ENCODE data around the gene BMPR1A. TPM values are rescaled to one million over a fixed set of nuclear protein-coding genes. Genes with fewer than 3 reads are reported as not detected.
"Not testable (repeated sequence)": the region's sequence is repeated elsewhere in the genome, so short reads cannot be mapped to it uniquely, and the experiment has no call there.

BMPR1A gene
- total and polyA plus RNA-seq, 4 donors, result 38.1 to 84.0 (median 63.4) TPM

DNA sequence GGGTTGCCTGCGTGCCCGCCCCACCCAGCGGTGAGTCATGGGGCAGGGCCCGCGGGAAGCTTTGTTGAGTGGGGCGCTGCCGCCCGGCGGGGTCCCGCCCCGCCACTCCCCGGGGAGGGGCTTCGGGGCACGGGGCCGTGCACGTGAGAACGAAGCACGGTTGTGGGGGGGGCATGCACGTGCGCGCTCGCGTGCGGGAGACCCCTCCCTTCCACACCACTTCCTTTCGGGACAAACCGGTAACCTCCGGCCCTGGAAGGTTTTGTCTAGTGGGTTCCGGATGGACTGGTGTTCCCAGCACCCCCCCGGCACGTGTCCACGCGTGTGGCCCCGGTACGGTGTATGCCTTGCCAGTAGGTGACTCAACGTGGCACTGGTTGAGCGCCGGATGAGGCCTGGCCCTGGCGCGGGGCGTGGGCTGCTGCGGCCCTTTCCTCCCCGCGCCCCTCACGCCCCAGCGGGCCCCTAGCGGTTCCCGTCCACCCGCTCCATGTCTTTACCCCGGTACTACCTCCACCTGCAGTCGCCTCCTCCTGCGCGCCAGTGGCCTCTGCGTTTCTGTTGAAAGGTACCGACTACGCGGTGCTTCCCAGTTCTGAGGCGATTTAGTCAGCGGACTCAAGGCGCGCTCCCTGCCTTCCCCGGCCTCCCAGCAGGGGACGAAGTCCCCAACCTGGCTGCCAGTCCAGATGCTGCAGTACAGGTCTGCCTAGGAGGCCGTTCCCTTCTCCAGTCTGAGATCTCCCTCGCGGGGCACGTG, 215.0 kb downstream of the BMPR1A start:
- Histone ChIP-seq H3K4me1 (ENCODE audit: control insufficient read depth, insufficient read depth, low read length) (peaks cover 57% of the 10 kb centered on the region), H3K36me3 (ENCODE audit: control insufficient read depth, insufficient read depth, low read length) (no peaks in the 10 kb centered on the region), H3K27me3 (ENCODE audit: control insufficient read depth, insufficient read depth, low read length) (peaks cover 22% of the 10 kb centered on the region), H3K4me3 (ENCODE audit: low read depth, low read length) (peak overlapping the region; percentile 61), H3K27ac (ENCODE audit: low read depth, low read length) (peak overlapping the region; percentile 59), H3K9me3 (ENCODE audit: control insufficient read depth, insufficient read depth, low read length) (no peaks in the 10 kb centered on the region)
- 6% methylated on average over 51 of the region's 66 CpGs for WGBS (ENCODE audit: insufficient coverage)
- DNase-seq (ENCODE audit: low read depth in 4 of 6, low spot score in 6 of 6), result peak in 2 of 6 donors; percentile 74 to 89

DNA sequence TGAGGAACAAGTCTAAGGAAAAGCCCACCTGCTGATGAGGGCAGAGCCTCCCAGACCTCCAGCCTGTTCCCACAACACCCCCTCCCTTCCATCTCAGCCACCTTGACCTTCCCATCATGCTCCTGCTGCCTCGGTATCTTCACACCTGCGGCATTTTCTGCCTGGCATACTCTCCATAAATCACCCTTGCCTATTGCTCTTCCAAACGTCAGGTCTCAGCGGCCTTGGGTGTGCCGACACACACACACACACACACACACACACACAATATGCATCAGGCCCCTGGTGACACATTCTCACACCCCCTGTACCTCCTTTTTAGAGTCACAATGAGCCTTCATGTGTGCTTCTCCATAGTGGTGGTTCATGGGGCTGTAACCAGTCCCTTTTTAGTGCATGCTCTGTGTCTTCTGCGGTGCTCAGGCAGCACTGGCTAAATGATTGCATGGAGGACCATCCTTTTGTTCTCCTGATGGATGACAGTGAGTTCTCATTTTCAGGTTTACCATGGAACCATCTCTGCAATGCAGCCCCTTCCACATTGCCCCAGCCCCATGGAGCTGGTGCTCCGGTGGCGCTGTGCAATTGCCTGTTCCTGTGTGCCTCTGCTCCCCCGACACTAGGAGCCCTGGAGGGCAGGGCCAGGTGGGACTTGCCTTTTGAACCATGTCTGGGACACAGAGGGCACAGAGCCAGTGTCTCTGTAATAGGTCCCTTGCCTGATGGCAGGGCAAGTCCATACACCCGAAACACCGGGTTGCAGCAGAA, 216.4 kb downstream of the BMPR1A start:
- WGBS (ENCODE audit: insufficient coverage), result 89% methylated on average over 9 of the region's 11 CpGs
- Histone ChIP-seq H3K4me3 (ENCODE audit: low read depth, low read length) (no peak overlapping the region), H3K27ac (ENCODE audit: low read depth, low read length) (no peak overlapping the region), H3K27me3 (ENCODE audit: control insufficient read depth, insufficient read depth, low read length) (peaks cover 18% of the 10 kb centered on the region), H3K9me3 (ENCODE audit: control insufficient read depth, insufficient read depth, low read length) (no peaks in the 10 kb centered on the region), H3K36me3 (ENCODE audit: control insufficient read depth, insufficient read depth, low read length) (no peaks in the 10 kb centered on the region), H3K4me1 (ENCODE audit: control insufficient read depth, insufficient read depth, low read length) (peaks cover 43% of the 10 kb centered on the region)
- no peak for DNase-seq (ENCODE audit: low read depth in 4 of 6, low spot score in 6 of 6)

DNA sequence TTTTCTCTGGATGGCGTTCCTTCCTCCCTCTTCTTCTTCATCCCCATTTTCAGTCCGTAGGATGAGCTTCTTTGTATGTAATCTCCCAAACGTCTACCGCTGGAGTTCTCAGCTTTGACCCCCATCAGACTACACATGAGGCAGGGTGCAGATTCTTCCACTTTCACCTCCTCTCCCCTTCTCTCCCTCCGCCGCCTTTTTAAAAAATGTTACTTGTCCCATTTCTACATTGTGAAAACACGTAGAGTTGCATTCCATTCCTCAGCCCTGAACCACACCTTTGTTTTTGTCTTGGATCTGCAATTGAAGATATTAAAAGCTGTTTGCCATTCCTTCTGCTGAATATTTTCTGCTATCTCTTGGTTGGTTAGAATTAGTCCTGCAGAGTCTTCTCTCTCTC, 218.1 kb downstream of the BMPR1A start:
- peaks cover 27% of the 10 kb centered on the region for H3K4me1 ChIP-seq (ENCODE audit: control insufficient read depth, insufficient read depth, low read length)
- DNase-seq (ENCODE audit: low read depth in 4 of 6, low spot score in 6 of 6), result no peak
- H3K9me3 ChIP-seq (ENCODE audit: control insufficient read depth, insufficient read depth, low read length), result no peaks in the 10 kb centered on the region
- peaks cover 7% of the 10 kb centered on the region for H3K27me3 ChIP-seq (ENCODE audit: control insufficient read depth, insufficient read depth, low read length)
- WGBS (ENCODE audit: insufficient coverage), result 80% methylated on average over 4 of the region's 7 CpGs
- no peak overlapping the region for H3K4me3 ChIP-seq (ENCODE audit: low read depth, low read length)
- H3K36me3 ChIP-seq (ENCODE audit: control insufficient read depth, insufficient read depth, low read length), result no peaks in the 10 kb centered on the region
- H3K27ac ChIP-seq (ENCODE audit: low read depth, low read length), result no peak overlapping the region

DNA sequence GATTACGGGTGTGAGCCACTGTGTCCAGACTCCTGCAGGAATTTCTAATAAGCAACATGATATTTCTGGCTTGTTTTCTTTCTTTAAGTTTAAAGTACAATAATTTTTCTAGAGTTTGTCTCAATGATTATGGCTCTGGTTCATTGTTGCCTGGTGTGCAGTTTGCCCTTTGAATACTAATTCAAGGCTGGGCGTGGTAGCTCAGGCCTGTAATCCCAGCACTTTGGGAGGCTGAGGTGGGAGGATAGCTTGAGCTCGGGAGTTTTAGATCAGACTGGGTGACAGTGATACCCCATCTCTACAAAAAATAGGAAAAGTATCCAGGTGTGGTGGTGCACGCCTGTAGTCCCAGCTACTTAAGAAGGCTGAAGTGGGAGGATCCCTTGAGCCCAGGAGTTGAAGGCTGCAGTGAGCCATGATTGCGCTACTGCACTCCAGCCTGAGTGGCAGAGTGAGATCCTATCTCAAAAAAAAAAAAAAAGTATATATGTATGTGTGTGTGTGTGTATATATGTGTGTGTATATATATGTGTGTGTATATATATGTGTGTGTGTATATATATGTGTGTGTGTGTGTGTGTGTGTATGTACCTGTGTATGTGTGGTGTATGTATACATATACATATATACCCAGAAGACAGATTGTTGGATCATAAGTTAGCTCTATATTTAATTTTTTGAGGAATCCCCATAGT, 220.1 kb downstream of the BMPR1A start:
- WGBS (ENCODE audit: insufficient coverage), result 87% methylated on average over 3 of the region's 5 CpGs
- DNase-seq (ENCODE audit: low read depth in 4 of 6, low spot score in 6 of 6), result no peak
- Histone ChIP-seq H3K36me3 (ENCODE audit: control insufficient read depth, insufficient read depth, low read length) (no peaks in the 10 kb centered on the region), H3K27ac (ENCODE audit: low read depth, low read length) (no peak overlapping the region), H3K4me1 (ENCODE audit: control insufficient read depth, insufficient read depth, low read length) (peaks cover 13% of the 10 kb centered on the region), H3K27me3 (ENCODE audit: control insufficient read depth, insufficient read depth, low read length) (no peaks in the 10 kb centered on the region), H3K4me3 (ENCODE audit: low read depth, low read length) (no peak overlapping the region), H3K9me3 (ENCODE audit: control insufficient read depth, insufficient read depth, low read length) (no peaks in the 10 kb centered on the region)

DNA sequence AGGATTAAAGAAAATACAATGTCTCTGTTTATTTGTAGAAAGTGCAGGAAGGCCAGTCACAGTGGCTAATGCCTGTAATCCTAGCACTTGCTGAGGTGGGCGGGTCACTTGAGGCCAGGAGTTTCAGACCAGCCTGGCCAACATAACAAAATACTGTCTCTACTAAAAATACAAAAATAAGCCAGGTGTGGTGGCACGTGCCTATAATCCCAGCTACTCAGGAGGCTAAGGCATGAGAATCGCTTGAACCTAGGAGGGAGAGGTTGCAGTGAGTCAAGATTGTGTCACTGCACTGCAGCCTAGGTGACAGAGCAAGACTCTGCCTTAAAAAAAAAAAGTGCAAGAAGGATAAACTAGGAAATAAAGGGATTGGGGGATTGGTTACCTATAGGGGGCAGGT, 222.0 kb downstream of the BMPR1A start:
- not testable (repeated sequence) for H3K9me3 ChIP-seq (ENCODE audit: control insufficient read depth, insufficient read depth, low read length); H3K36me3 ChIP-seq (ENCODE audit: control insufficient read depth, insufficient read depth, low read length); H3K4me1 ChIP-seq (ENCODE audit: control insufficient read depth, insufficient read depth, low read length); H3K27ac ChIP-seq (ENCODE audit: low read depth, low read length); H3K27me3 ChIP-seq (ENCODE audit: control insufficient read depth, insufficient read depth, low read length); H3K4me3 ChIP-seq (ENCODE audit: low read depth, low read length); DNase-seq (ENCODE audit: low read depth in 4 of 6, low spot score in 6 of 6)
- WGBS (ENCODE audit: insufficient coverage), result 85% methylated on average over 2 of the region's 3 CpGs

DNA sequence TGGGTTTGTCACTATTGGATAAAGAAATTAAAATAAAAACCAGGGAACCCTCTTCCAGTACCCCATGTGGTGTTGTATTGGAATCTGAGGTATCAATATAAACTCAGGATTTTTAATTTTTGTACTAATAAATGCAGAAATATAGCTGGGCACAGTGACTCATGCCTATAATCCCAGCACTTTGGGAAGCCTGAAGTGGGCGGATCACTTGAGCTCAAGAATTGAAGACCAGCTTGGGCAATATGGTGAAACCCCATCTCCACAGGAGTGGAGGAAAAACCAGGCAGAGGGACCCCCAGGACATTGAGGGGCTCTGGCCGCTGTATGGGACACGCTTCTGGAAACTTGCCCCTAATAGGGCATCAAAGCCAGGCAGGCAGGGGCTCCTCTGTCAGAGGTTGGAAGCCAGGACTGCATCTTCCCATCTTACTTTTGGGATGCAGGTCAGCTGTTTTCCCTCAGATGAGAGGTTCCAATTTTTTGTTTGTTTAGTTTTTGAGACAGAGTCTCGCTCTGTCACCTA, 222.9 kb downstream of the BMPR1A start:
- DNase-seq (ENCODE audit: low read depth in 4 of 6, low spot score in 6 of 6), result no peak
- H3K27me3 ChIP-seq (ENCODE audit: control insufficient read depth, insufficient read depth, low read length), result no peaks in the 10 kb centered on the region
- WGBS (ENCODE audit: insufficient coverage), result 100% methylated on average over 3 of the region's 4 CpGs
- no peak overlapping the region for H3K27ac ChIP-seq (ENCODE audit: low read depth, low read length)
- H3K9me3 ChIP-seq (ENCODE audit: control insufficient read depth, insufficient read depth, low read length), result no peaks in the 10 kb centered on the region
- peaks cover 7% of the 10 kb centered on the region for H3K4me1 ChIP-seq (ENCODE audit: control insufficient read depth, insufficient read depth, low read length)
- no peaks in the 10 kb centered on the region for H3K36me3 ChIP-seq (ENCODE audit: control insufficient read depth, insufficient read depth, low read length)
- no peak overlapping the region for H3K4me3 ChIP-seq (ENCODE audit: low read depth, low read length)

DNA sequence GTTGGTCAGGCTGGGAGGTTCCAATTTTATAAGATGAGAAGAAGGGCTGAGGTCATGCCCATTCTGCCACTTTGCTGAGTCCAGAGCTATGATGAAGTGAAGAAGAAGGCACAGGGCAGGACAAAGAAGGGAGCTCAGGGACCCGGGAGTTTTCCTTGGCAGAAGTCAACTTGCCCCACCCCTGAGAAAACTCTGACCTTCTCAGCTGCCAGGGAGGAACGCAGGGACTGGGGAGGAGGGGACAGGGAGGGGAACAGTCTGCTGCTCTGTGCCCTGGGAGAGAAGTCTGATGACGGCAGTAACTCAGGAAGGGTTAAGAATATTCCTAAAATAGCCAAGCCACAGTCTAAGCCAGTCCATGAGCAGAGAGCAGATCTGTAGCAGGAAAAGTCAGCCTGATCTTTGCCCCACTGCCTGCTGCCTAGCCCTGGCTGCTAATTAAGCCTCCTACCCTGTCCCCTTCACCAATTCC, 223.6 kb downstream of the BMPR1A start:
- WGBS (ENCODE audit: insufficient coverage), result 0% methylated on average over 1 of the region's 3 CpGs
- no peak overlapping the region for H3K4me3 ChIP-seq (ENCODE audit: low read depth, low read length)
- no peak overlapping the region for H3K27ac ChIP-seq (ENCODE audit: low read depth, low read length)
- H3K27me3 ChIP-seq (ENCODE audit: control insufficient read depth, insufficient read depth, low read length), result no peaks in the 10 kb centered on the region
- no peaks in the 10 kb centered on the region for H3K9me3 ChIP-seq (ENCODE audit: control insufficient read depth, insufficient read depth, low read length)
- DNase-seq (ENCODE audit: low read depth in 4 of 6, low spot score in 6 of 6), result no peak
- no peaks in the 10 kb centered on the region for H3K36me3 ChIP-seq (ENCODE audit: control insufficient read depth, insufficient read depth, low read length)
- peaks cover 7% of the 10 kb centered on the region for H3K4me1 ChIP-seq (ENCODE audit: control insufficient read depth, insufficient read depth, low read length)

DNA sequence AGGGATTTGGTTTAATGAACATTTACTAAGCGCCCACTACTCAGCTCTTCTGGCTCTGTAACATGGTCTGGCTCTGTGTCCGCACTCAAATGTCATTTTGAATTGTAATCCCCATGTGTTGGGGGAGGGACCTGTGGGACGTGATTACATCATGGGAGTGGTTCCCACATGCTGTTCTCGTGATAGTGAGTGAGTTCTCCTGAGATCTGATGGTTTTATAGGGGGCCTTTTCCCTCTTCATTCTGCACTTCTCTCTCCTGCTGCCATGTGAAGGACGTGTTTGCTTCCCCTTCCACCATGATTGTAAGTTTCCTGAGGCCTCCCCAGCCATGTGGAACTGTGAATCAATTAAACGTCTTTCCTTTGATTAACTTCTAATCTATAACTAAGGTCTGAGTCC, 224.6 kb downstream of the BMPR1A start:
- not testable (repeated sequence) for H3K4me1 ChIP-seq (ENCODE audit: control insufficient read depth, insufficient read depth, low read length); H3K4me3 ChIP-seq (ENCODE audit: low read depth, low read length); H3K27ac ChIP-seq (ENCODE audit: low read depth, low read length); H3K9me3 ChIP-seq (ENCODE audit: control insufficient read depth, insufficient read depth, low read length); DNase-seq (ENCODE audit: low read depth in 4 of 6, low spot score in 6 of 6); H3K27me3 ChIP-seq (ENCODE audit: control insufficient read depth, insufficient read depth, low read length); H3K36me3 ChIP-seq (ENCODE audit: control insufficient read depth, insufficient read depth, low read length)
- WGBS (ENCODE audit: insufficient coverage), result 94% methylated on average over 2 of the region's 6 CpGs

DNA sequence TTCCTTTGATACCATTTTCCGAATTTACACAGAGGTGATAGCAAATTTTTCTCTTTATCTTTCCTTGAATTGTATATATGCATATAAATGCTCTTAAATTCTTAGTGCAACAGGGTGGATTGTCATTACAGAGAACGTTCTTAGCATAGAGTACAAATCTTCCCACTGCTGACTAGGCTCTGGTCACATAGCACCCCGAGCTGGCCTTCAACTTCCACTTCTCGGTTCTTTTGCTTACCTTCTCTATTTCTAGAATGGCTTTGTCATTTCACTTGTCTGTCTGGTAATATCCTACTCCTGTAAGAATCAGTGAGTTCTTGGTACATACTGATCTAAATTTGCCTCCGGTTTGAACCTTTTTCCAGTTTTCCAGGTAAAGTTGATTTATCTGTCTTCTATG, 225.3 kb downstream of the BMPR1A start:
- H3K4me1 ChIP-seq (ENCODE audit: control insufficient read depth, insufficient read depth, low read length), result peaks cover 7% of the 10 kb centered on the region
- no peaks in the 10 kb centered on the region for H3K9me3 ChIP-seq (ENCODE audit: control insufficient read depth, insufficient read depth, low read length)
- no peaks in the 10 kb centered on the region for H3K27me3 ChIP-seq (ENCODE audit: control insufficient read depth, insufficient read depth, low read length)
- H3K27ac ChIP-seq (ENCODE audit: low read depth, low read length), result no peak overlapping the region
- DNase-seq (ENCODE audit: low read depth in 4 of 6, low spot score in 6 of 6), result no peak
- H3K36me3 ChIP-seq (ENCODE audit: control insufficient read depth, insufficient read depth, low read length), result no peaks in the 10 kb centered on the region
- no CpG with 5 or more reads among the region's 5 CpGs for WGBS (ENCODE audit: insufficient coverage)
- no peak overlapping the region for H3K4me3 ChIP-seq (ENCODE audit: low read depth, low read length)

All from spinal cord (tissue), 10 donors.